IMR-90 (cell line): ENCODE measurements around the gene SRCIN1. TPM values are rescaled to one million over a fixed set of nuclear protein-coding genes. Genes with fewer than 3 reads are reported as not detected.

Source experiments
- ATAC-seq: fragments of 200-7000 bp; cut with Tn5 transposase; 2 replicates; pipeline ENCODE4 v1.9.1; 2020; ENCODE audit warnings: low read depth, mild to moderate bottlenecking, moderate library complexity
- BruUV-seq: library from RNA; stranded (reverse); fragments of 400-500 nt; replicated peaks from 2 replicates; lab custom pipeline; 2021; lab: Mats Ljungman, UMichigan
- CTCF ChIA-PET: fragments of 300-600 bp; formaldehyde crosslinking; extraction: SDS; loops from one replicate; lab custom pipeline; 2021; ENCODE audit warnings: antibody characterized with exemption; lab: Yijun Ruan, JAX
- POLR2A ChIA-PET: fragments of 300-600 bp; sonication (Branson Sonifier 250); formaldehyde crosslinking; loops from one replicate; lab custom pipeline; 2022; ENCODE audit warnings: antibody characterized with exemption; ENCODE audit not compliant: unreplicated experiment; lab: Charles Lee
- DNase-seq: peaks from one replicate; pipeline ENCODE4 v3.0.0; 2013
- H2AFZ ChIP-seq: replicated peaks from 2 replicates; pipeline ENCODE3; 2013; ENCODE audit warnings: low read length, mild to moderate bottlenecking; ENCODE audit not compliant: poor library complexity
- H2AK5ac ChIP-seq: 2 replicates; pipeline ENCODE4 v1.6.1; 2013; ENCODE audit warnings: low read depth, low read length, inconsistent platforms
- H2AK9ac ChIP-seq: replicated peaks from 2 replicates; pipeline ENCODE3; 2013; ENCODE audit warnings: mild to moderate bottlenecking, low read depth, low read length, moderate library complexity; ENCODE audit not compliant: poor library complexity
- H2BK120ac ChIP-seq: 2 replicates; pipeline ENCODE4 v1.6.1; 2013; ENCODE audit warnings: low read depth, low read length, inconsistent platforms
- H2BK15ac ChIP-seq: 3 replicates; pipeline ENCODE4 v1.6.1; 2013; ENCODE audit warnings: low read depth, low read length, inconsistent platforms
- H2BK20ac ChIP-seq: 2 replicates; pipeline ENCODE4 v1.6.1; 2013; ENCODE audit warnings: low read depth, mild to moderate bottlenecking, inconsistent platforms, low read length, moderate library complexity
- H2BK5ac ChIP-seq: 2 replicates; pipeline ENCODE4 v1.6.1; 2013; ENCODE audit warnings: mild to moderate bottlenecking, low read depth, low read length, inconsistent platforms; ENCODE audit not compliant: poor library complexity, severe bottlenecking
- H3K14ac ChIP-seq: replicated peaks from 2 replicates; pipeline ENCODE4 v1.6.1; 2013; ENCODE audit warnings: low read depth, low read length, inconsistent platforms
- H3K18ac ChIP-seq: 2 replicates; pipeline ENCODE4 v1.6.1; 2013; ENCODE audit warnings: low read depth, low read length, control low read depth
- H3K23ac ChIP-seq: 2 replicates; pipeline ENCODE4 v1.6.1; 2013; ENCODE audit warnings: low read depth, low read length, inconsistent platforms
- H3K27ac ChIP-seq: 2 replicates; pipeline ENCODE4 v1.5.1; 2013; ENCODE audit warnings: mild to moderate bottlenecking, control low read depth, low read length; ENCODE audit not compliant: insufficient read depth
- H3K27me3 ChIP-seq: 2 replicates; pipeline ENCODE4 v1.6.1; 2013; ENCODE audit warnings: low read length; ENCODE audit not compliant: control insufficient read depth, insufficient read depth
- H3K36me3 ChIP-seq: 2 replicates; pipeline ENCODE4 v1.6.1; 2013; ENCODE audit warnings: low read length, mixed read lengths; ENCODE audit not compliant: control insufficient read depth, insufficient read depth
- H3K4ac ChIP-seq: 2 replicates; pipeline ENCODE4 v1.6.1; 2013; ENCODE audit warnings: low read depth, low read length, inconsistent platforms
- H3K4me1 ChIP-seq: 2 replicates; pipeline ENCODE4 v1.6.1; 2013; ENCODE audit warnings: low read length, mixed read lengths; ENCODE audit not compliant: control insufficient read depth, insufficient read depth
- H3K4me2 ChIP-seq: 2 replicates; pipeline ENCODE4 v1.6.1; 2013; ENCODE audit warnings: low read depth, mild to moderate bottlenecking, control low read depth, low read length, moderate library complexity
- H3K4me3 ChIP-seq: 2 replicates; pipeline ENCODE4 v1.5.1; 2013; ENCODE audit warnings: low read depth, mild to moderate bottlenecking, control low read depth, low read length, moderate library complexity; ENCODE audit not compliant: insufficient read depth
- H3K56ac ChIP-seq: 2 replicates; pipeline ENCODE4 v1.6.1; 2013; ENCODE audit warnings: low read length, inconsistent platforms; ENCODE audit not compliant: insufficient read depth; ENCODE audit errors: extremely low read depth
- H3K79me1 ChIP-seq, 2 experiments: 2 replicates each; pipeline ENCODE4 v1.6.1; 2013; ENCODE audit warnings: low read length in 2 of 2, inconsistent platforms in 1 of 2, low read depth in 1 of 2
- H3K9ac ChIP-seq: 2 replicates; pipeline ENCODE4 v1.6.1; 2013; ENCODE audit warnings: low read depth, low read length, control low read depth
- H3K9me1 ChIP-seq: 2 replicates; pipeline ENCODE4 v1.6.1; 2013; ENCODE audit warnings: low read length, inconsistent platforms; ENCODE audit not compliant: insufficient read depth
- H3K9me3 ChIP-seq: 2 replicates; pipeline ENCODE4 v1.6.1; 2013; ENCODE audit warnings: low read length; ENCODE audit not compliant: control insufficient read depth, insufficient read depth
- H4K20me1 ChIP-seq: 2 replicates; pipeline ENCODE4 v1.6.1; 2013; ENCODE audit warnings: low read length, inconsistent platforms; ENCODE audit not compliant: insufficient read depth
- H4K5ac ChIP-seq: 2 replicates; pipeline ENCODE4 v1.6.1; 2013; ENCODE audit warnings: mild to moderate bottlenecking, low read depth, low read length, control low read depth
- H4K8ac ChIP-seq, 2 experiments: 2 replicates each; pipeline ENCODE4 v1.6.1; 2013; ENCODE audit warnings: low read depth in 2 of 2, low read length in 2 of 2, control low read depth in 1 of 2, inconsistent platforms in 1 of 2
- H4K91ac ChIP-seq: 2 replicates; pipeline ENCODE4 v1.6.1; 2013; ENCODE audit warnings: low read depth, low read length, inconsistent platforms; ENCODE audit not compliant: insufficient read depth
- BHLHE40 ChIP-seq: fragments of 150-350 bp; IDR thresholded peaks from 2 replicates; pipeline ENCODE4 v1.6.1; 2016; ENCODE audit warnings: mild to moderate bottlenecking, low read depth, low read length
- CEBPB ChIP-seq: IDR thresholded peaks from 2 replicates; pipeline ENCODE4 v1.6.1; 2012; ENCODE audit warnings: low read depth, low read length, improper control_type of control experiment
- CTCF ChIP-seq: conservative IDR thresholded peaks from 2 replicates; pipeline ENCODE4 v1.5.1; 2012; ENCODE audit warnings: mild to moderate bottlenecking, low read depth, low read length, improper control_type of control experiment
- FOS ChIP-seq: fragments of 150-350 bp; IDR thresholded peaks from 2 replicates; pipeline ENCODE4 v1.6.1; 2016; ENCODE audit warnings: low read depth, low read length
- MXI1 ChIP-seq: IDR thresholded peaks from 2 replicates; pipeline ENCODE4 v1.6.1; 2012; ENCODE audit warnings: low read depth, mild to moderate bottlenecking, low read length, moderate library complexity, borderline replicate concordance
- RAD21 ChIP-seq: IDR thresholded peaks from 2 replicates; pipeline ENCODE4 v1.6.1; 2012; ENCODE audit warnings: low read length, improper control_type of control experiment
- RCOR1 ChIP-seq: IDR thresholded peaks from 2 replicates; pipeline ENCODE4 v1.6.1; 2012; ENCODE audit warnings: mild to moderate bottlenecking, low read length, improper control_type of control experiment; ENCODE audit not compliant: insufficient replicate concordance
- SMC3 ChIP-seq: fragments of 150-350 bp; IDR thresholded peaks from 2 replicates; pipeline ENCODE4 v1.6.1; 2016; ENCODE audit warnings: low read depth, mild to moderate bottlenecking, antibody characterized with exemption, low read length, moderate library complexity
- whole genome bisulfite sequencing, 2 experiments: methylation state at CpG; one replicate each; pipeline versions ENCODE4 v1.1.5 to v1.1.7; 2013; ENCODE audit warnings: missing lambda C conversion rate in 2 of 2; ENCODE audit not compliant: insufficient read length in 1 of 2; ENCODE audit errors: extremely low coverage in 2 of 2; 5-methylcytosine and 5-hydroxymethylcytosine counted together
- dilution Hi-C: fragments of 300-500 bp; cut with HindIII; formaldehyde crosslinking; loops from one replicate; pipeline ENCODE4 v1.14.3; 2018; ENCODE audit warnings: low sequenced_read_pairs; ENCODE audit not compliant: unreplicated experiment
- in situ Hi-C: fragments of 300-500 bp; cut with MboI; formaldehyde crosslinking; loops from 3 replicates; pipeline ENCODE4 v1.14.3; 2019; ENCODE audit warnings: low sequenced_read_pairs, inconsistent platforms, mixed read lengths
- intact Hi-C: fragments of 100-400 bp; cut with micrococcal nuclease; formaldehyde crosslinking; loops from 2 replicates; pipeline ENCODE4 v1.10.0; 2022
- polyA plus RNA-seq, 3 experiments: library from polyadenylated mRNA; depleted of rRNA; stranded (reverse); fragments of >200 nt; gene quantifications; 2 replicates each; pipeline ENCODE4 v1.2.3, GENCODE V29; 2012; ENCODE audit warnings: low replicate concordance in 1 of 3
- total RNA-seq: library from RNA; depleted of rRNA; stranded (reverse); fragments of >200 nt; gene quantifications from 2 replicates; pipeline ENCODE4 v1.2.3, GENCODE V29; 2012

SRCIN1 gene
- total and polyA plus RNA-seq, 2 of the 4 experiments (the other 2 are of a cell fraction), result not detected

- dilution Hi-C loops (no loop called here), in situ Hi-C loops (no loop called here), intact Hi-C loops (no loop called here)
- Histone ChIP-seq H4K20me1 (no peaks in the 10 kb centered on the region), H3K4me1 (no peaks in the 10 kb centered on the region), H2BK5ac (no peak overlapping the region), H2AFZ (no peak overlapping the region), H2BK120ac (no peak overlapping the region), H3K27me3 (peaks cover 52% of the 10 kb centered on the region), H3K4ac (no peak overlapping the region), H3K9me3 (no peaks in the 10 kb centered on the region), H3K23ac (no peak overlapping the region), H3K9me1 (no peaks in the 10 kb centered on the region), H3K9ac (no peak overlapping the region), H3K36me3 (no peaks in the 10 kb centered on the region), H3K56ac (no peak overlapping the region), H3K18ac (no peak overlapping the region), H3K4me3 (no peak overlapping the region), H3K79me1 (no peaks in the 10 kb centered on the region), H3K27ac (no peak overlapping the region), H3K4me2 (no peak overlapping the region), H2AK9ac (no peak overlapping the region), H2BK15ac (no peak overlapping the region), H4K5ac (no peak overlapping the region), H4K91ac (no peak overlapping the region), H2BK20ac (no peak overlapping the region), H3K14ac (no peak overlapping the region), H2AK5ac (no peak overlapping the region), H4K8ac (no peak overlapping the region)
- ChIA-PET POLR2A (interaction anchor here (0.5 kb wide), 1 partner anchor 102 kb away, joined by 3 read pairs; no protein-coding TSS in a partner anchor), CTCF (no interaction called here)
- BruUV-seq, result no TSS peak
- no peak for TF ChIP-seq FOS
- no peak for TF ChIP-seq BHLHE40
- no peak for TF ChIP-seq MXI1
- TF ChIP-seq SMC3, result no peak
- no peak for TF ChIP-seq CEBPB
- no peak for TF ChIP-seq RCOR1
- TF ChIP-seq CTCF, result no peak
- TF ChIP-seq RAD21, result no peak
- DNase-seq (no peak), ATAC-seq (no peak)
- WGBS, 2 experiments, result 51% methylated on average over 14 of the region's 20 CpGs; no CpG with 5 or more reads in 1 of the 2 experiments
These were observed 62.2 kb downstream of the SRCIN1 start for GRCh38 chr17:38543403-38544174.
